ENCODE results near the gene PIWIL1.

The PIWIL1 gene

DNA sequence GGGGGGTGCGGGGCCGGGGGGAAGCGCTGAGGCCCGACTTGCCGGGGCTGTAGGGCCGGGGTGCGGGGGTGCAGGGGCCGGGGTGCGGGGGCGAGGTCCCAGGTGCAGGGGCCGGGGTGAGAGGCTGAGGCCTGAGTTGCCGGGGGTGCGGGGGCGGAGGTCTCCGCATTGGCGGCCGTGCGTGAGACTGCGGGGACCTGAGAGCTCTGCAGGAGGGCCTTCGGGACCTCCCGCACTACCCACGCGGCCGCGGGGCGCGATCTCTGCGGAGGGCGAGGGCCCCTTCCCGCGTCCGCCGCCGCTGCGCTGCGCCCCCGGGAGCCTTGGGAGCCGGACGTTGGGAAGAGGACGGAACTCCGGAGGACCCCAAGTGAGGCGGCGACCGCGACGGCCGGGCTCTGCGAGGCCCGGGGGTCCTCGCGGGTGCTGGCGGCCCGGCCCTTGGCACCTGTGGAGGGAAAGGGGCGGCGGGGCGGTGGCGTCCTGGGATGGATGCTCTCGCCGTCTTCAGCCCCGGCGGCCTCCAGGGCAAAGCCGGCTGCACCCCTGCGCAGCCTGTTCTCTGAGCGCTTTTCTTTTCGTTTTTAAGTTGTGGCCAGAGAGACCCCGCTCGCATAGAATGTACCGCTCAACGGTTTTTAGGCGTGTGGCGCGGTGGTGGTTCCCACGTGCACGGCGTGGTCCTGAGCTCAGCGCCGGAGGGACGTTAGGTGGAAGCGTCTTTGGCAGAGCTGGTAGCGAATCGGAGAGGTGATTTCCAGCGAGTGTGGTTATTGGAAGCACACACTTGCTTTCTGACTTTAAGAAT, 1.3 kb downstream of the PIWIL1 start:
- no peaks in the 10 kb centered on the region for H3K36me3 ChIP-seq (ENCODE audit: control insufficient read depth, insufficient read depth, low read length)
- peaks cover 4% of the 10 kb centered on the region for H3K4me1 ChIP-seq (ENCODE audit: control insufficient read depth, insufficient read depth, low read length)
- H3K9ac ChIP-seq (ENCODE audit: low read depth, low read length): no peak overlapping the region
- no peak overlapping the region for H3K4me3 ChIP-seq (ENCODE audit: low read depth, low read length)
- H3K27me3 ChIP-seq (ENCODE audit: control insufficient read depth, insufficient read depth, low read length): peaks cover 5% of the 10 kb centered on the region
- H3K9me3 ChIP-seq (ENCODE audit: control insufficient read depth, insufficient read depth, low read length): no peaks in the 10 kb centered on the region

- Histone ChIP-seq H3K9me3 (ENCODE audit: control insufficient read depth, insufficient read depth, low read length) (no peaks in the 10 kb centered on the region), H3K4me1 (ENCODE audit: control insufficient read depth, insufficient read depth, low read length) (peaks cover 2% of the 10 kb centered on the region), H3K36me3 (ENCODE audit: control insufficient read depth, insufficient read depth, low read length) (no peaks in the 10 kb centered on the region), H3K9ac (ENCODE audit: low read depth, low read length) (no peak overlapping the region), H3K27me3 (ENCODE audit: control insufficient read depth, insufficient read depth, low read length) (no peaks in the 10 kb centered on the region), H3K4me3 (ENCODE audit: low read depth, low read length) (no peak overlapping the region)
Observed at GRCh38 chr12:130339951-130340350, 2.3 kb downstream of the PIWIL1 start.

DNA sequence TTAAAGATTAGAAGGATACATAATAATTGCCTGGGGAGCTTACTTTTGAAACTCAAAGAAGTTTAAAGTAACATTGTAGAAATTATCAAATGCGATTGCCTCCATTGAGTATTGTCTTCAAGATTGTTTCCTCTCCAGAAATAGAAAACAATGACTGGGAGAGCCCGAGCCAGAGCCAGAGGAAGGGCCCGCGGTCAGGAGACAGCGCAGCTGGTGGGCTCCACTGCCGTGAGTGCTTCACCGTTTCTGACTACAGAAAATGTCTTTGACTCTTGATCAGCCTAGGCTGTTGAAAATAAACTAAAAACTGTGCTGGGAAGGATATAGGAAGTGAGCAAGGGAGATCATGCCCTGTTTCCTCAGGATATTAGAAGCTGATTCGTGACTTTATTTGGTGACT, 4.8 kb downstream of the PIWIL1 start:
- Histone ChIP-seq H3K4me3 (ENCODE audit: low read depth, low read length) (no peak overlapping the region), H3K9ac (ENCODE audit: low read depth, low read length) (no peak overlapping the region), H3K36me3 (ENCODE audit: control insufficient read depth, insufficient read depth, low read length) (no peaks in the 10 kb centered on the region), H3K9me3 (ENCODE audit: control insufficient read depth, insufficient read depth, low read length) (no peaks in the 10 kb centered on the region), H3K27me3 (ENCODE audit: control insufficient read depth, insufficient read depth, low read length) (no peaks in the 10 kb centered on the region), H3K4me1 (ENCODE audit: control insufficient read depth, insufficient read depth, low read length) (peaks cover 2% of the 10 kb centered on the region)

- Histone ChIP-seq H3K4me3 (ENCODE audit: low read depth, low read length) (no peak overlapping the region), H3K36me3 (ENCODE audit: control insufficient read depth, insufficient read depth, low read length) (no peaks in the 10 kb centered on the region), H3K27me3 (ENCODE audit: control insufficient read depth, insufficient read depth, low read length) (no peaks in the 10 kb centered on the region), H3K9me3 (ENCODE audit: control insufficient read depth, insufficient read depth, low read length) (no peaks in the 10 kb centered on the region), H3K4me1 (ENCODE audit: control insufficient read depth, insufficient read depth, low read length) (peaks cover 2% of the 10 kb centered on the region), H3K9ac (ENCODE audit: low read depth, low read length) (no peak overlapping the region)
Observed at GRCh38 chr12:130342842-130343241, 5.2 kb downstream of the PIWIL1 start.

DNA sequence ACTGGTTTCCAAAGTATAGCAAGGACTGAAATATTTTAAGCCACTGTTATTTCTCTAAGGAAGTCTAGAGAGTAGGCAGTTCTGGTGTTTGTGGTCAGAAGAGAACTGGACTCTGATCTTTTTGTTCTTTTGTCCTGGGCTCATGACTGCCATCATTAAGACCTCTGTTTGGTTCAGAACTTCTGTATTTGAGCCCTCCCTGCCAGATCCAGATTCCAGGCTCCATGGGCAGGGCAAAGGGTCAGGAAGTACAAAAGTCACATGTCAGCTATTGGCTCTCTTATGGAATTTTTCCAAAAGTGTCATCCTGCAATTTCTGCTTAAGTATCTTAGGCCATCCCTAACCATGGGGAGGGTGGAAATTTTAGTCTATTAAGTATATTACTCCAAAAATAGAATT, 6.8 kb downstream of the PIWIL1 start:
- Histone ChIP-seq H3K4me1 (ENCODE audit: control insufficient read depth, insufficient read depth, low read length) (peaks cover 2% of the 10 kb centered on the region), H3K36me3 (ENCODE audit: control insufficient read depth, insufficient read depth, low read length) (no peaks in the 10 kb centered on the region), H3K9me3 (ENCODE audit: control insufficient read depth, insufficient read depth, low read length) (no peaks in the 10 kb centered on the region), H3K27me3 (ENCODE audit: control insufficient read depth, insufficient read depth, low read length) (no peaks in the 10 kb centered on the region), H3K4me3 (ENCODE audit: low read depth, low read length) (no peak overlapping the region), H3K9ac (ENCODE audit: low read depth, low read length) (no peak overlapping the region)

DNA sequence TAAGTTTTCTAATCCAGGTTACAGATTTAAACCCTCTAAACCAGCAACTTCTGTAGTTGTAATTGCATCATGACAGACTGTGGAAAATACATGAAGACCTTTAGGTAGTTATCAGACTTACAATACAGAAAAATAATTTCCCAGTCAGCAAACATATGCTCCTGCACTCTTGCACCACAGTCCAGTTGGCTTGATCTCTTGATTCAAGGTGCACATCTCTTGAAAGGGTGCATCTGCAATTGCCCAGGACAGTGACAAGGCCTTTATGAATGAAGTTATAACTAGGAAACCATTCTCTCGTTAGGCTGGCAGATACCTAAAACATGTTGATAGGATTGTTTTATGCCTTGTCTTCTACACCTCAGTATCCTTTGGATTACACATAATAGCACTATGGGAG, 7.6 kb downstream of the PIWIL1 start:
- Histone ChIP-seq H3K4me3 (ENCODE audit: low read depth, low read length) (no peak overlapping the region), H3K36me3 (ENCODE audit: control insufficient read depth, insufficient read depth, low read length) (no peaks in the 10 kb centered on the region), H3K4me1 (ENCODE audit: control insufficient read depth, insufficient read depth, low read length) (peaks cover 2% of the 10 kb centered on the region), H3K9ac (ENCODE audit: low read depth, low read length) (no peak overlapping the region), H3K9me3 (ENCODE audit: control insufficient read depth, insufficient read depth, low read length) (no peaks in the 10 kb centered on the region), H3K27me3 (ENCODE audit: control insufficient read depth, insufficient read depth, low read length) (no peaks in the 10 kb centered on the region)

GRCh38 chr12:130347588-130347987, 9.9 kb downstream of the PIWIL1 start:
- H3K9me3 ChIP-seq (ENCODE audit: control insufficient read depth, insufficient read depth, low read length): no peaks in the 10 kb centered on the region
- no peak overlapping the region for H3K4me3 ChIP-seq (ENCODE audit: low read depth, low read length)
- H3K36me3 ChIP-seq (ENCODE audit: control insufficient read depth, insufficient read depth, low read length): no peaks in the 10 kb centered on the region
- no peaks in the 10 kb centered on the region for H3K27me3 ChIP-seq (ENCODE audit: control insufficient read depth, insufficient read depth, low read length)
- no peaks in the 10 kb centered on the region for H3K4me1 ChIP-seq (ENCODE audit: control insufficient read depth, insufficient read depth, low read length)
- H3K9ac ChIP-seq (ENCODE audit: low read depth, low read length): no peak overlapping the region

DNA sequence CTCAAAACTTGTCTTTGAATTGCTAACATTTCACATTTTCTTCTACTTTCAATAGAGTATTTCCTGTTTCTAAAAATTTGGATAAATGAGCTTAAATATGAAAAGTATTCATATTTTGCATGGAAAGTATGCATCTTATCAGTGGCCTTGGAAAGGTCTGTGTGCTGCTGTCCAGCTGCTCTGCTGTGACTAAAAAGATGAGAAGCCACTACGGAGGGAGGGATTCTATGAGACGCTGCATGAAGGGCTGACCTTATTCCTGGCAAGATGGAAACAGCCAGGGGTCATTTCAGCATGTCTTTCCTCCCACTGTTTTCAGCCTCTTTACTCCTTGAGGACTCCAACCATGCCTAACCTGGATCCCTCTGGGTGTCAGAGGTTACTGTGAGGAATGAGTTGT, 13.0 kb downstream of the PIWIL1 start:
- Histone ChIP-seq H3K27me3 (ENCODE audit: control insufficient read depth, insufficient read depth, low read length) (no peaks in the 10 kb centered on the region), H3K9me3 (ENCODE audit: control insufficient read depth, insufficient read depth, low read length) (no peaks in the 10 kb centered on the region), H3K9ac (ENCODE audit: low read depth, low read length) (no peak overlapping the region), H3K4me1 (ENCODE audit: control insufficient read depth, insufficient read depth, low read length) (peaks cover 5% of the 10 kb centered on the region), H3K36me3 (ENCODE audit: control insufficient read depth, insufficient read depth, low read length) (no peaks in the 10 kb centered on the region), H3K4me3 (ENCODE audit: low read depth, low read length) (no peak overlapping the region)

GRCh38 chr12:130351326-130351725, 13.6 kb downstream of the PIWIL1 start:
- H3K9ac ChIP-seq (ENCODE audit: low read depth, low read length): no peak overlapping the region
- peaks cover 5% of the 10 kb centered on the region for H3K4me1 ChIP-seq (ENCODE audit: control insufficient read depth, insufficient read depth, low read length)
- H3K4me3 ChIP-seq (ENCODE audit: low read depth, low read length): no peak overlapping the region
- H3K36me3 ChIP-seq (ENCODE audit: control insufficient read depth, insufficient read depth, low read length): no peaks in the 10 kb centered on the region
- no peaks in the 10 kb centered on the region for H3K27me3 ChIP-seq (ENCODE audit: control insufficient read depth, insufficient read depth, low read length)
- no peaks in the 10 kb centered on the region for H3K9me3 ChIP-seq (ENCODE audit: control insufficient read depth, insufficient read depth, low read length)

- Histone ChIP-seq H3K9ac (ENCODE audit: low read depth, low read length) (no peak overlapping the region), H3K27me3 (ENCODE audit: control insufficient read depth, insufficient read depth, low read length) (no peaks in the 10 kb centered on the region), H3K4me3 (ENCODE audit: low read depth, low read length) (no peak overlapping the region), H3K4me1 (ENCODE audit: control insufficient read depth, insufficient read depth, low read length) (peaks cover 6% of the 10 kb centered on the region), H3K36me3 (ENCODE audit: control insufficient read depth, insufficient read depth, low read length) (no peaks in the 10 kb centered on the region), H3K9me3 (ENCODE audit: control insufficient read depth, insufficient read depth, low read length) (no peaks in the 10 kb centered on the region)
Observed at GRCh38 chr12:130353081-130353480, 15.4 kb downstream of the PIWIL1 start.

- no peak overlapping the region for H3K4me3 ChIP-seq (ENCODE audit: low read depth, low read length)
- no peaks in the 10 kb centered on the region for H3K36me3 ChIP-seq (ENCODE audit: control insufficient read depth, insufficient read depth, low read length)
- H3K27me3 ChIP-seq (ENCODE audit: control insufficient read depth, insufficient read depth, low read length): no peaks in the 10 kb centered on the region
- H3K9me3 ChIP-seq (ENCODE audit: control insufficient read depth, insufficient read depth, low read length): no peaks in the 10 kb centered on the region
- no peak overlapping the region for H3K9ac ChIP-seq (ENCODE audit: low read depth, low read length)
- peaks cover 9% of the 10 kb centered on the region for H3K4me1 ChIP-seq (ENCODE audit: control insufficient read depth, insufficient read depth, low read length)
Observed at GRCh38 chr12:130354407-130354806, 16.7 kb downstream of the PIWIL1 start.

- Histone ChIP-seq H3K36me3 (ENCODE audit: control insufficient read depth, insufficient read depth, low read length) (no peaks in the 10 kb centered on the region), H3K27me3 (ENCODE audit: control insufficient read depth, insufficient read depth, low read length) (no peaks in the 10 kb centered on the region), H3K4me3 (ENCODE audit: low read depth, low read length) (no peak overlapping the region), H3K9me3 (ENCODE audit: control insufficient read depth, insufficient read depth, low read length) (no peaks in the 10 kb centered on the region), H3K9ac (ENCODE audit: low read depth, low read length) (no peak overlapping the region), H3K4me1 (ENCODE audit: control insufficient read depth, insufficient read depth, low read length) (peaks cover 9% of the 10 kb centered on the region)
Observed at GRCh38 chr12:130356222-130356621, 18.5 kb downstream of the PIWIL1 start.
